H9 (cell line): ENCODE data around the gene RPL27. TPM values are rescaled to one million over a fixed set of nuclear protein-coding genes. Genes with fewer than 3 reads are reported as not detected.

Source experiments
- DNase-seq: peaks from one replicate; pipeline ENCODE4 v3.0.0-alpha.2; 2017
- H2AFZ ChIP-seq: one replicate; pipeline ENCODE4 v1.6.1; 2013; ENCODE audit warnings: mild to moderate bottlenecking, low read length, control low read depth, moderate library complexity
- H2AK5ac ChIP-seq: 2 replicates; pipeline ENCODE4 v1.6.1; 2013; ENCODE audit warnings: low read length, control low read depth, mixed read lengths; ENCODE audit not compliant: insufficient read length
- H2BK120ac ChIP-seq: one replicate; pipeline ENCODE4 v1.6.1; 2013; ENCODE audit warnings: low read depth, mild to moderate bottlenecking, low read length, control low read depth, inconsistent platforms; ENCODE audit not compliant: poor library complexity, severe bottlenecking
- H2BK12ac ChIP-seq: 2 replicates; pipeline ENCODE4 v1.6.1; 2013; ENCODE audit warnings: low read length, control low read depth, mixed read lengths, low read depth; ENCODE audit not compliant: insufficient read length
- H2BK15ac ChIP-seq: 2 replicates; pipeline ENCODE4 v1.6.1; 2013; ENCODE audit warnings: low read depth, low read length, control low read depth
- H2BK20ac ChIP-seq: one replicate; pipeline ENCODE4 v1.6.1; 2013; ENCODE audit warnings: low read depth, mild to moderate bottlenecking, low read length, control low read depth, inconsistent platforms; ENCODE audit not compliant: poor library complexity, severe bottlenecking
- H2BK5ac ChIP-seq: 2 replicates; pipeline ENCODE4 v1.6.1; 2013; ENCODE audit warnings: low read length, control low read depth, mixed read lengths; ENCODE audit not compliant: insufficient read length
- H3K14ac ChIP-seq: 2 replicates; pipeline ENCODE4 v1.6.1; 2013; ENCODE audit warnings: low read length, control low read depth; ENCODE audit not compliant: insufficient read depth
- H3K18ac ChIP-seq: 2 replicates; pipeline ENCODE4 v1.6.1; 2013; ENCODE audit warnings: low read depth, mild to moderate bottlenecking, mixed read lengths, low read length, control low read depth; ENCODE audit not compliant: insufficient read length
- H3K23ac ChIP-seq: 2 replicates; pipeline ENCODE4 v1.6.1; 2013; ENCODE audit warnings: low read length, control low read depth, mixed read lengths, low read depth; ENCODE audit not compliant: insufficient read length
- H3K23me2 ChIP-seq: 2 replicates; pipeline ENCODE4 v1.6.1; 2013; ENCODE audit warnings: low read depth, mild to moderate bottlenecking, mixed read lengths, low read length, control low read depth; ENCODE audit not compliant: insufficient read length, poor library complexity, severe bottlenecking
- H3K27ac ChIP-seq: 2 replicates; pipeline ENCODE4 v1.5.1; 2013; ENCODE audit warnings: low read length, control low read depth, mixed read lengths, low read depth; ENCODE audit not compliant: insufficient read length
- H3K27me3 ChIP-seq: 2 replicates; pipeline ENCODE4 v1.6.1; 2013; ENCODE audit warnings: low read length, control low read depth, inconsistent platforms; ENCODE audit not compliant: insufficient read depth
- H3K4ac ChIP-seq: 2 replicates; pipeline ENCODE4 v1.6.1; 2013; ENCODE audit warnings: low read depth, mild to moderate bottlenecking, control low read depth, inconsistent platforms, low read length, moderate library complexity
- H3K4me1 ChIP-seq: 2 replicates; pipeline ENCODE4 v1.6.1; 2013; ENCODE audit warnings: low read length, control low read depth, inconsistent platforms; ENCODE audit not compliant: insufficient read depth
- H3K4me2 ChIP-seq: 2 replicates; pipeline ENCODE4 v1.6.1; 2013; ENCODE audit warnings: low read length, control low read depth, mixed read lengths; ENCODE audit not compliant: insufficient read length, insufficient read depth
- H3K56ac ChIP-seq: 2 replicates; pipeline ENCODE4 v1.6.1; 2013; ENCODE audit warnings: low read depth, mild to moderate bottlenecking, mixed read lengths, low read length, control low read depth; ENCODE audit not compliant: insufficient read length
- H3K79me1 ChIP-seq: 2 replicates; pipeline ENCODE4 v1.6.1; 2013; ENCODE audit warnings: low read depth, mild to moderate bottlenecking, moderate library complexity, low read length, control low read depth, inconsistent platforms; ENCODE audit not compliant: insufficient read depth, poor library complexity, severe bottlenecking
- H3K79me2 ChIP-seq: 2 replicates; pipeline ENCODE4 v1.6.1; 2013; ENCODE audit warnings: low read length, control low read depth, inconsistent platforms; ENCODE audit not compliant: insufficient read depth
- H3K9ac ChIP-seq: 2 replicates; pipeline ENCODE4 v1.6.1; 2013; ENCODE audit warnings: low read length, control low read depth, mixed read lengths; ENCODE audit not compliant: insufficient read length; ENCODE audit errors: extremely low read depth
- H3K9me3 ChIP-seq: one replicate; pipeline ENCODE4 v1.6.1; 2013; ENCODE audit warnings: low read depth, low read length, inconsistent platforms; ENCODE audit not compliant: control insufficient read depth
- H3T11ph ChIP-seq: one replicate; pipeline ENCODE4 v1.6.1; 2013; ENCODE audit warnings: mild to moderate bottlenecking, low read length, control low read depth, inconsistent platforms
- H4K20me1 ChIP-seq: one replicate; pipeline ENCODE4 v1.6.1; 2013; ENCODE audit not compliant: control insufficient read depth, insufficient read length, insufficient read depth
- H4K5ac ChIP-seq: 2 replicates; pipeline ENCODE4 v1.6.1; 2013; ENCODE audit warnings: low read depth, mild to moderate bottlenecking, mixed read lengths, low read length, control low read depth; ENCODE audit not compliant: insufficient read length
- H4K8ac ChIP-seq: replicated peaks from 2 replicates; pipeline ENCODE4 v1.6.1; 2013; ENCODE audit warnings: low read length, control low read depth, mixed read lengths, low read depth; ENCODE audit not compliant: insufficient read length
- H4K91ac ChIP-seq: 2 replicates; pipeline ENCODE4 v1.6.1; 2013; ENCODE audit warnings: low read depth, mild to moderate bottlenecking, moderate library complexity, mixed read lengths, low read length, control low read depth; ENCODE audit not compliant: insufficient read length
- H3K27ac Mint-ChIP-seq, 3 experiments: 2 replicates in 2 of 3; 3 replicates in 1 of 3; pipeline ENCODE4 v1.8.0; 2020 to 2021; ENCODE audit warnings: mixed read lengths in 3 of 3, mild to moderate bottlenecking in 1 of 3, moderate library complexity in 1 of 3
- H3K27me3 Mint-ChIP-seq: 2 replicates; pipeline ENCODE4 v1.8.0; 2021; ENCODE audit warnings: low read depth, mild to moderate bottlenecking, moderate library complexity, mixed read lengths
- H3K36me3 Mint-ChIP-seq, 3 experiments: 2 replicates in 2 of 3; 3 replicates in 1 of 3; pipeline ENCODE4 v1.8.0; 2020 to 2021; ENCODE audit warnings: low read depth in 3 of 3, mixed read lengths in 3 of 3; ENCODE audit not compliant: insufficient read depth in 1 of 3
- H3K4me1 Mint-ChIP-seq, 2 experiments: 2 replicates each; pipeline ENCODE4 v1.8.0; 2020; ENCODE audit warnings: mixed read lengths in 2 of 2
- H3K4me3 Mint-ChIP-seq, 2 experiments: 2 replicates in 1 of 2; 3 replicates in 1 of 2; pipeline ENCODE4 v1.8.0; 2020 to 2021; ENCODE audit warnings: mild to moderate bottlenecking in 2 of 2, mixed read lengths in 2 of 2, moderate library complexity in 1 of 2
- H3K9me3 Mint-ChIP-seq, 2 experiments: 2 replicates in 1 of 2; 3 replicates in 1 of 2; pipeline ENCODE4 v1.8.0; 2020; ENCODE audit warnings: mild to moderate bottlenecking in 2 of 2, mixed read lengths in 2 of 2, moderate library complexity in 1 of 2
- WGBS: extraction: QIAGEN DNeasy Blood & Tissue Kit; methylation state at CpG from one replicate; pipeline ENCODE4 v1.1.7; 2013; ENCODE audit warnings: missing lambda C conversion rate, low lambda C conversion rate, mixed read lengths; ENCODE audit not compliant: insufficient read length; ENCODE audit errors: extremely low coverage; 5-methylcytosine and 5-hydroxymethylcytosine counted together
- total RNA-seq: library from RNA; stranded (reverse); gene quantifications from 2 replicates; pipeline ENCODE4 v1.2.1, GENCODE V29; 2021
- TF ChIP-seq, protein P1 (sequence below): fragments of 200-600 bp; sonication (generic); conservative IDR thresholded peaks from 3 replicates; pipeline ENCODE4 v1.8.0; 2021; ENCODE audit warnings: antibody characterized with exemption, mild to moderate bottlenecking

The RPL27 gene
- total RNA-seq, 1 experiment from 2014 or later = 1,514 TPM

DNA sequence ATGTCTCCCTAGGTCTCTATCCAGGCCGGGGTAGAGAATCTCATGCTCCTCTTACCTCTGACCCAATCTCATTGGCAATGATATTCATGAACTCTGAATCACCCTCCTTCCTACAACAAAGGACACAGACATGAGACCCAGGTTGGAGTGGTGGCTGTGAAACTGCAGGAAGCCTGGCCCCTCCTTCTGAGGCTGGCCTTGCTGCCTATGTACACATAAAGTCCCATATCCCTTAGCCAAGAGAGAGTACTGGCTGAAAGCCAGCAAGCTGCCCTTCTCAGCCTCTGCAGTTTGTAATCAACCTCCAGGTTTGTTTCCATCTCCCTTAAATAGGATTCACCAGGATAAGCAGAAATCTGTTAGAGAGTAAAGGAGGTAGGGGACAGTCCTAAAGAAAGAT lies 44.5 kb upstream of the RPL27 start:
- Histone ChIP-seq H2BK12ac (no peak overlapping the region), H3K14ac (no peak overlapping the region), H4K91ac (no peak overlapping the region), H3K27ac (no peak overlapping the region), H3K4me2 (no peak overlapping the region), H4K20me1 (no peaks in the 10 kb centered on the region), H3K4ac (no peak overlapping the region), H3K9me3 (no peaks in the 10 kb centered on the region), H2BK120ac (no peak overlapping the region), H2AK5ac (no peak overlapping the region), H3T11ph (no peak overlapping the region), H3K9ac (no peak overlapping the region), H4K8ac (no peak overlapping the region), H3K27me3 (no peaks in the 10 kb centered on the region), H2BK15ac (no peak overlapping the region), H2BK5ac (no peak overlapping the region), H3K4me1 (no peaks in the 10 kb centered on the region), H3K79me1 (no peaks in the 10 kb centered on the region), H2AFZ (no peak overlapping the region), H4K5ac (no peak overlapping the region), H3K23me2 (no peaks in the 10 kb centered on the region), H3K18ac (no peak overlapping the region), H3K23ac (no peak overlapping the region), H3K79me2 (no peaks in the 10 kb centered on the region), H3K56ac (no peak overlapping the region), H2BK20ac (no peak overlapping the region)
- DNase-seq = no peak
- TF ChIP-seq, protein P1, sequence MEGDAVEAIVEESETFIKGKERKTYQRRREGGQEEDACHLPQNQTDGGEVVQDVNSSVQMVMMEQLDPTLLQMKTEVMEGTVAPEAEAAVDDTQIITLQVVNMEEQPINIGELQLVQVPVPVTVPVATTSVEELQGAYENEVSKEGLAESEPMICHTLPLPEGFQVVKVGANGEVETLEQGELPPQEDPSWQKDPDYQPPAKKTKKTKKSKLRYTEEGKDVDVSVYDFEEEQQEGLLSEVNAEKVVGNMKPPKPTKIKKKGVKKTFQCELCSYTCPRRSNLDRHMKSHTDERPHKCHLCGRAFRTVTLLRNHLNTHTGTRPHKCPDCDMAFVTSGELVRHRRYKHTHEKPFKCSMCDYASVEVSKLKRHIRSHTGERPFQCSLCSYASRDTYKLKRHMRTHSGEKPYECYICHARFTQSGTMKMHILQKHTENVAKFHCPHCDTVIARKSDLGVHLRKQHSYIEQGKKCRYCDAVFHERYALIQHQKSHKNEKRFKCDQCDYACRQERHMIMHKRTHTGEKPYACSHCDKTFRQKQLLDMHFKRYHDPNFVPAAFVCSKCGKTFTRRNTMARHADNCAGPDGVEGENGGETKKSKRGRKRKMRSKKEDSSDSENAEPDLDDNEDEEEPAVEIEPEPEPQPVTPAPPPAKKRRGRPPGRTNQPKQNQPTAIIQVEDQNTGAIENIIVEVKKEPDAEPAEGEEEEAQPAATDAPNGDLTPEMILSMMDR = no peak
- H3K4me1 Mint-ChIP-seq = no peaks in the 10 kb centered on the region
- H3K9me3 Mint-ChIP-seq = no peaks in the 10 kb centered on the region
- no peak overlapping the region for H3K4me3 Mint-ChIP-seq
- WGBS = no CpG with 5 or more reads among the region's 1 CpG
- no peak overlapping the region for H3K27ac Mint-ChIP-seq
- H3K27me3 Mint-ChIP-seq = no peaks in the 10 kb centered on the region
- H3K36me3 Mint-ChIP-seq = peaks cover 45 to 80% (median 73%) of the 10 kb centered on the region in 3 experiments; a peak in 6 of 7 replicates
